Epithelial cell of umbilical artery (primary cell): ENCODE data around the gene RAB3GAP2. TPM values are rescaled to one million over a fixed set of nuclear protein-coding genes. Genes with fewer than 3 reads are reported as not detected.

ENCODE experiments used
- total RNA-seq: library from RNA; depleted of rRNA; stranded (reverse); fragments of >200 nt; gene quantifications from 2 replicates; pipeline ENCODE4 v1.2.3, GENCODE V29; 2014

The RAB3GAP2 gene
- total RNA-seq: 26.6 and 33.6 TPM in 2 replicates

GRCh38 chr1:220272047-220272840, at the start of gene RAB3GAP2:
Gene RAB3GAP2, minus strand, starts transcription at chr1:220272453. Its CDS starts 116 bp downstream, at chr1:220272337.

Other genes starting within 250 kb of the RAB3GAP2 start
- 145 and 155 TPM in 2 replicates for gene EPRS1, start 225.9 kb downstream of the RAB3GAP2 start, total RNA-seq
- gene BPNT1, start 182.7 kb downstream of the RAB3GAP2 start, total RNA-seq: 30.5 and 34.3 TPM in 2 replicates
- 72.8 and 80.6 TPM in 2 replicates for gene IARS2, start 178.3 kb downstream of the RAB3GAP2 start, total RNA-seq